CD4-positive, alpha-beta T cell treated with Interleukin-17A for 1 hour (primary cell): ENCODE measurements around the gene MED13L.
A peak's percentile ranks its signal among the peaks of the same experiment; 100 is the strongest.

ENCODE experiments used
- DNase-seq: peaks from one replicate; pipeline ENCODE4 v3.0.0-alpha.2; 2020

MED13L gene

DNA sequence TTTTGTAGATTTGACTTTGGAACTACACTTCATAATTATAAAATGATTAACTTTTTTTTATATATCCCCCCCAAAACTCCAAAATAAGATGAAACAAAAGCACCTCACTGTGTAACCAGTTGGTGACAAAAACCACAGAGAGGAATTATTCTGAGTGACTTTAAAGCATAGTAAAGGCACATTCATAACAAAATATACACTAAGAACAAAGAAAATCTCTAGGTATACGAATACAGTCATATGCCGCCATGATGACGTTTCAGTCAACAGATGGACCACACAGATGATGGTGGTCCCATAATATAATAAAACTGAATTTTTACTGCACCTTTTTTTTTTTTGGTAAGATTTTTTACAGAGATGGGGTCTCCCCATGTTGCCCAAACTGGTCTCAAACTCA is 70.7 kb downstream of the MED13L start:
- DNase-seq = no peak

DNA sequence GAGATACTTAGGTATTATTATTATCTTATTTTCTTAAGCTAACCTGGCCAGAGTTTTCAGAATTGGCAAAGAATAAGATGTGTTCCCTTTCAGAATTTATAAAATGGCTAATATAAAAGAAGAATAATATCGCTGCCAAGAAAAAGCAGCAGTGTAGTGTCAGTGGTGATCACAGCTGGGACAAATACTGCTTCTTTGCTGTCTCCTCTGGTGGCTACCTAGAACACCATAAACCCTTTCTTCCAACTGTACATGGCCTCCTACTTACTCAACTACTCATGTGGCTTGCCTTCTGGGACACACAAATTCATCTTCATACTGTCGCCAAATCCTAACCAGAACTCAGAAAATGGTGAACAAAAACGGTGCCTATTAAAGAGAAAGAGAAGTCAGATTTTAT is 72.7 kb downstream of the MED13L start:
- DNase-seq = no peak

DNA sequence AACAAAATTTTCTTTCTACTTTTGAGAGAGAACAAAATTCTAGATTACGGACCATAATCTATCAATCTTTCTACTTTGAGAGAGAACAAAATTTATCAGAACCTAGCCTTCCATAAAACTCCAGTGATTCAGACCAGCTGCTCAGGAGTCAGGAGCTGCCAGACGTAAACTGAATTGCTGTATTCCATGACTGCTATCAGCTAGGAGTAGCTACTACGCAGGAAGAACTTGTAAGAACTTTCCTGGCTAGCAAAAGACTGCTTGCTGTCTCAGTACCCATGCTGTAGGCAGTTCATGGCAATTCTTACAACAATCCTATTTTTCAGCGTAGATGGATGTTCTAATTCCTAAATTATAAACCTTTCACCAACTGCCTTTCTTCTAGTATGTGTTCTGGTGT is 73.3 kb downstream of the MED13L start:
- DNase-seq = no peak

DNA sequence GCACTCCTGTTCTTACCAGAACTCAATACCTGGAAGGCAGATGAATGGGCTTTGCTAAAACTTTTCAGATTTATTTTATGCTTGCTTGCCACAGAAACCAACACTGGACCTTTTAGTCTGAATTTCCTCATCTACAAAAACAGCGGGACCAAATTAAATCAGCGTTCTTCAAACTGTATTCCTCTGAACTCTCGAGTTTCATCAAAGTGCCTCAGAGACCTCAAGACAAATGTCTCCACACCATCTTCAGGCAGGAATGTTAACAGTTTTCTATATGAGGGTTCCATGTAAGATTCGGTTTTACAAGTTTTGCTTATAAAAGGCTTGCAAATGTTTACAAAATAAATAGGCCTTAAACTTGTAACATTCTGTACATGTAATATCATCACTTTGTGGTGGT is 74.6 kb downstream of the MED13L start:
- no peak for DNase-seq

DNA sequence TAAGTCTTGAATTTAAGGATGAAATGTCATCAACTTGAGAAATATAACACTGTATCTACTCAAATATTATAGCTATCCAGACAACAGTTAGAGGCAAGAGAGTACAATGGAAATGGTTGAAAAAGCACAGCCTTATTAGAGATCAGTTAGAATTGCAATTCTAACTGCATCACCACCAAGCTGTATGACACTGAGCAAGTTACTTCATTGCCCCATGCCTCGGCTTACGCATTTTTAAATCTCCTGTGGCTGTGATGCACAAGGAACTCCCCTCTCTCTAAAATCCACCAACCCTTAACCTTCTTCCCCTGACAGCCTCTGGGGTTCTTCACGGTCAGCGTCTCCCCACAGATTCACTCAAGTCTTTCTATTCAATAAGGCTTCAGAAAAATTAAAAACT is 75.1 kb downstream of the MED13L start:
- no peak for DNase-seq

DNA sequence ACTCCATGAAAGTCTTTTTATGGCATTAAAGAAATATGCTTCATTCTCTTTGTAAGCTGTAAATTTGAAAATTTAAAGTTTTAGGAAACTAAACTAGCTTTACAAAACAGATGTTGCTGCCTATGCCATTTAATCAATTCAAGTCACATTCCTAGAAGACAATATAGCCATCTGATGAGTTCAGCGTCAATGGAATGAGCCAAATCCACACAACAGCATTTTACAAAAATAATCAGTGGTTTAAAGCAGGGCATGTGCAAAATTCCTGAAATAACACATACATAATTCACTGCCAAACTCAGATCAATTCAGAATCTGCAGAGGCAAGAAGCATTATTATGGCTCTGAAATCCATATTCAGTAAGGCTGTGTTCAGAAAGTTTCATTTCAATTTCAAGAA is 75.6 kb downstream of the MED13L start:
- no peak for DNase-seq

DNA sequence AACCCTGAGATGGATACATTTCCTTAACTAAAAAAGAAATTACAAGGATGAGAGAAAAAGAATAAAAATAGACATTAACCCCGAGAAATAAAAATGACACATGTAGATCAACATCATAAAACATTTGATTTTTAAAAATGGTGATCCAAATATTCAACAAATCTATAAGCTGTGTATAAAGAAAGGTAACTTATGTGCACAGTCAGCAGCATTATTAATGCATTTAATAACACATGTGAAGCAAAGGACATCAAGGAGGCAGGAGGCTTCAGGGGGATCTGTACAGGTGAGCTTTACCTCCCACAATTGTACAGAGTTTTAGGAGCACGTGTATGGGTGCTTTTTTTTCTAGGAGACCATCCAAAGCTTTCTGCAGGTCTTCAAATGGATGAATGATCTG is 76.1 kb downstream of the MED13L start:
- DNase-seq = no peak

DNA sequence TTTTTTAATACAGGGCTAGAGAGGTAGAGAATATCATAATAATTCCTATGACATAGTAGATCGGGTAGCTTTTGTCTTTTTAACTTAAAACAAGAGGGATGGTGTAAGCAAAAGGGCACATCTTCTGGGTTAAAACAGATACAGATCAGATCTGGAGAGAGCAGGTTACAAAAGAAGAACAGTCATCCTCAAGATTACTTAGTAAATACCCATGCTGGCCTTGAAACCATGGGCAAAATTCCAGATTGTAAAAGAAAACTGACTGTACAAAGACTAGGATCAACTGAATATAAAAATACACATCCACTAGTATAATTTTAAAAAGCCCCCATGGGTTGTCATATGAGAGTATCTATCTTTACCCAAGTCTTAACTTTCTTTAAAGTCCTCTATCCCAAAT is 76.7 kb downstream of the MED13L start:
- no peak for DNase-seq

DNA sequence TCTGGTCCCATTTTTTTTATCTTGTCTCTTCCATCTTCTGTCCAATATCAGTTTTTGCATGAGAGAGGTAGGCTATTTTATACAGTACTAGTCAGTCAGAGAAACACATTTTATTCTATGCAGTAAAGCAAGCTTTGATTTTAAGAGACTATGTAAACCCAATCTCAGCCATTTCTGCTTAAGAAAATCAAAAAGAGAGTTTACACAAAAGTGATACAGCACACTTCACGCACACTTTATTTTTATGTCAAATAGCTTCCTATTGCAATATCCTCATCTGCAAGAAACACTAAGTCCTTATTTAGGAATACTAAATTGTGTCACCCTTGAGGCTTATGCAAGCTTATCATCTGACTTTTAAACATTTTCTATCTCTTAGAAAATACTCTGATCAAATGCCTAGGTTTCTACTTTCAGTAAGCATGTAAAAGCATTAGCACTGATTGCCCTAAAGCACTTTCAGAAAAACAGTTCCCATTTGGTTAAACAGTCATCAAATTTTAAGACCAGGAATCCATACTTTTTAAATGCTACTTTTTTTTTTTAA is 78.3 kb downstream of the MED13L start:
- DNase-seq = no peak

DNA sequence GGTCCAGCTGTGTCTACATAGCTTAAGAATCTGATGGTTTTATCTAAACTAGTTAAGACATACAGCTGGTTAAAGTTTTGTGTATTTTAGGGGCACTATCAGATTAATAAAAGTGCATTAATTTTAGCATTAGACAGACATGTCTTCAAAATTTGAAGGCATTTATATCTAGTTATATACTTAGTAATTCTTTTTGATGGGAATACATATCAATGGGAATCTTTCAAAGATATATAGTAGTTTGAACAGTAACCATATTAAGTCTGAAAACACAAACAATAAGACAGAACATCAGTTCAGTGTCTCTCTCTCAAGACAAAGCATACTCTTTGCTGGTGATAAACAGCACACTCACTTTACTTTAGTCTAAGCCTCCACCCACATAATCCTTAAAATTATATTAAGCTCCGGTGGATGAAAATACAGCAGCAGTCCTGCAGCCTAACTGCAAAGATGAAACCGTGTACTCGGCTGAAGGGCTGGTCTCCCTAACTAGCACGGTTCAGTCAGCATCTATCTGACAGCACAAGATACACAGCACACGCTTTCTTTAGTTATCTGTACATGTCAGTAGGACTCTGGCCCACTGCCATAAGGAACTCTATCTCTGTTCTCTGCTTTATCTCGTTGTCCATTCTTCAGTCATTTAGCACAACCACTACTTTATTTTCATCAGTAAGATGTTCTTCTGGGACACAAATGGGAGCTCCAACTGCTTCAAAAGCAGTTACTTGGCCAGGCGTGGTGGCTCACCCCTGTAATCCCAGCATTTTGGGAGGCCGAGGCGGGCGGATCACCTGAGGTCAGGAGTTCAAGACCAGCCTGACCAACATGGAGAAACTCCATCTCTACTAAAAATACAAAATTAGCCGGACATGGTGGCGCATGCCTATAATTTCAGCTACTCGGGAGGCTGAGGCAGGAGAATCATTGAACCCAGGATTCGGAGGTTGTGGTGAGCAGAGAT is 80.5 kb downstream of the MED13L start:
- DNase-seq = no peak

DNA sequence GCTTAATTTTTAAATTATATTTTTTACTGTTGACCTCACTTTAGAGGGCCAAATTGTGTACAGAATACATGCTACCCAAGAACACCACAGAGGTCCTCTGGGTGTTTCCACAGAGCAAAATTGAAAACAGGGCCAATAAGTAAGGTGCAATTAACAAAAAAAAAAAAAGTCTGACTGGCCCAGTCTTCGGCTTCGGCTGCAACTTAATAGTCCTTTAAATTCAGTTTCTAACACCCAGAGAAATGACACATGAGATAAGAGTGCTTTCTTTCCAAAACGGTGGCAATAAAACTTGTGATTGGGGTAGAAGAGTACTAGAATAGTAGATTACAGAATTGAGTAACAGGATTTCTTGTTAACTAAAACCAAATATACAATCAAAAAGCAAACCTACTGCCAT is 81.3 kb downstream of the MED13L start:
- no peak for DNase-seq

DNA sequence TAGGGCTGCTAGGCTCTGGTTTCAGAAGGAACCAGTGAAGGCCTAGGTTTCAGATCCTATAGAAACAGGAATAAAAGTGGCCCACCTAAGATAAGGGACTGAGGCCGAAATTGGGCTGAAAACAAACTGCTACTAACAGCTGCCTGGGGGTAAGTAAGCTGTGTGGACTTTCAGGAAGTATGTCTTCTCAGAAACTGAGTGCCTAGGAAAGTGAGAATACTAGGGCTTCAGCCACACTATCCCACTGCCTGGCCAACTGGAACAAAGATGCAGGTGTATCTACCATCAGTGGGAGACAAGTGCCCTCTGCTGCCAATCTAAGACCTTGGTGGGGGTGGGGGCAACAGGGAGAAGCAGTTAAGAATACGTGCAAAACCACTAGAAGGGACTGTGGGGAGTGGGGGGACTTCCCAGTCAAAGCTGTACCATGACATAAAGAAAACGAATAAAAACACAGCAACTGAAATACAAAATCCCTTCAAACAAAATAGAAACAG is 82.5 kb downstream of the MED13L start:
- DNase-seq = peak; percentile 60

DNA sequence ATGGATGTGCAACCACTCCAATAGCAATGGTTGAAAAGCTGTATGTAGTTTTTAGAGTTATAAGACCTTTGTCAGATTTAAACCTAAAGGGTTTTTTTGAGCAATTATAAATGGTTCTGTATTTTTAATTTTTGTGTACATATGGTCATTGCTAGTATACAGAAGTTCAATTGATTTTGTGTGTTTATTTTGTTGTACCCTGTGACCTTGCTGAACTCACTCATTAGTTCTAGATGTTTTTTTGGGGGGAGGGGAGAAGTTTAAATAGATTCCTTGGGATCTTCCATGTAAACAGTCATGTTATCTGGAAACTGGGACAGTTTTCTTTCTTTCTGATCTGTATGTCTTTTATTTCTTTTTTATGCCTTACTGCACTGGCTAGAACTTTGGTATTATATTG is 87.8 kb downstream of the MED13L start:
- no peak for DNase-seq

DNA sequence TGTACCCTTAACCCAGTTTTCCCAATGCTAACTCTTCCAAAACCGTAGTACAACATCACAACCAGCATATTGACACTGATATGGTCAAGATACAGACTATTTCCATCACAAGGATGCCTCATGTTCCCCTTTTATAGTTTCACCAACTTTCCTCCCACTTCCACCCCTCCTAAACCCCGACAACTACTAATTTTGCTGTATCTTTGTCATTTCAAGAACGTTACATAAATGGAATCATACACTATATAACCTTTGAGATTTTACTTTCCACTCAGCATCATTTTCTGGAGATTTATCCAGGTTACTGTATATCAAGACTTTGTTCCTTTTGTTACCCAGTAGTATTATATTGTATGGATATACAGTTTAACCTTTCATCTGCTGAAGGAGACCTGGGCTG is 88.9 kb downstream of the MED13L start:
- DNase-seq = no peak

DNA sequence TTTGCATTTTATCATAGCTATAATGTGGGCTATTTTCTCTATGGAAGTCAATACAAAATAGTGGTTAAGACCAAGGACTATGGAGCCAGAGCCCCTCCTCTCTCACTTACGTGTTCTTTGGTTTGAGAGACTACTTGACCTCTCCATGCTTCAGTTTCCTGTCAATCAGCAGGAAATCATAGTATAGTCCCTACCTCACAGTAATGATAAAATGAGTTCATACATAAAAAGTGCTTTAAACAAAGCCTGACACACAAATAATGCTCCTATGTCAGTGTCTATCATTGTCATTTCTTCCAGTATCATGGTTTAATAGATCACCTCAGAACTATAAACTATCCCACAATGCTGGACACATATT is 90.4 kb downstream of the MED13L start:
- DNase-seq = no peak

DNA sequence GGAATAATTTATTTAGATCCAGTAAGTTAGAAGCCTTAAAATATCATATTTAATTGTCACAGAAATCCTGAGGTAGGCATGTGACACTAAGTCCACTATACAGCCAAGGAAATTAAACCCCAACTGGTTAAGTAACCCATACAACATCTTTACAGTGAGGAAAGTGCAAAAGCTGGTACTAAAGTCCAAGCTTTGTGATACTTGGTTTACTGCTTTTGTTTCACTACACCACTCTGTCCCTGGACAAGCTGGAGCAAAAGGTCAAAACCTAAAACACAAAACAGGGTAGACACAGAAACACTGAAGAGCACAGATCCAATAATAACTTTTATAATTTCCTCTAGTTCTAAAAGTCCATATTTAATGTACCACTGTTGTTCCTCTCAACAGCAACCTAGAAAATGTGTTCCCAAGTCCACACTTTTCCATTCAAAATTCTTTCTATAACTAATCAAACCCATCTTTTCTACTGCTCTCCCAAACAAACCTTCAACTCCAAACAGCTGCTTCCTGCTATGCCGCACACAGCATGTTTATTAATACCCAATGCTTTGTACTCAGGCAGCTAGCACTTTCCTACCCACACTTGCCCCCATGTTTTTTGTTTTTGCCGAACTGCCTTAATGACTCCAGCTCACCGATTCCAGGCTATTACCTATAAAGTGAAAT is 90.9 kb downstream of the MED13L start:
- DNase-seq = no peak

DNA sequence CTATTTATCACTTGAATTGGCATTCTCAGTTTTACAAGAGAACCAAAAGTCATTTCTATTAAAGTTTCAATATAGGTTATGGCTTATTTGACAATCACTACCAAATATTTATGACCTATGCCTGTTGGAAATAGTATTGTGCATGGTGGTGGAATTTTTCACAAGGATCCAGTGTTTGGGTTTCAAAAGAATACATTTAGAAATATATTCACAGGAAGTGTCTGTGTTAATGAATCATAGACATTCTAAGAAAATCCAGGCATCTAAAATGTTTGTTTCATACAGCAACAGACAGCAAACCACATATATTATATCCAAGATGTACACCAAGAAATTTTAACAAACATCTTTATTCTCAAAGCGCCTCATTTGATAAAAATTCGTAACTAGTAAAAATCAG is 92.7 kb downstream of the MED13L start:
- DNase-seq = no peak

DNA sequence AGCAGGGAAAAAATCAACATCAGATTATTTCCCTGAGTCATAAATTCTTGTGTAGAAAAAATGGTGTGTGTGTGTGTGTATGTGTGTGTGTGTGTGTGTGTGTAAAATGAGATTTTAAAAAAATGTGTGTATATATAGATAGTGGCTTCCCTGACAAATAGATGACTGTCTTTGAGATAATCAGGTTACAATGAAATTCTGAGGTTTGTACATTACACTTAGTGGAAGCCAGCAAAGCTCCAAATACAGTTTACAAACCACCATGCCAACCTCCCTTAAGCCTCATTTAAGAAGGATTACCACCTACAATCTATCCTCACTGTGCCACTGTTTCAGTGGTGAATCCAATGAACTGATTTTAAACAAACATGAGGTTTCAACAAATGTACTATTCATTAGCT is 93.8 kb downstream of the MED13L start:
- DNase-seq = no peak

DNA sequence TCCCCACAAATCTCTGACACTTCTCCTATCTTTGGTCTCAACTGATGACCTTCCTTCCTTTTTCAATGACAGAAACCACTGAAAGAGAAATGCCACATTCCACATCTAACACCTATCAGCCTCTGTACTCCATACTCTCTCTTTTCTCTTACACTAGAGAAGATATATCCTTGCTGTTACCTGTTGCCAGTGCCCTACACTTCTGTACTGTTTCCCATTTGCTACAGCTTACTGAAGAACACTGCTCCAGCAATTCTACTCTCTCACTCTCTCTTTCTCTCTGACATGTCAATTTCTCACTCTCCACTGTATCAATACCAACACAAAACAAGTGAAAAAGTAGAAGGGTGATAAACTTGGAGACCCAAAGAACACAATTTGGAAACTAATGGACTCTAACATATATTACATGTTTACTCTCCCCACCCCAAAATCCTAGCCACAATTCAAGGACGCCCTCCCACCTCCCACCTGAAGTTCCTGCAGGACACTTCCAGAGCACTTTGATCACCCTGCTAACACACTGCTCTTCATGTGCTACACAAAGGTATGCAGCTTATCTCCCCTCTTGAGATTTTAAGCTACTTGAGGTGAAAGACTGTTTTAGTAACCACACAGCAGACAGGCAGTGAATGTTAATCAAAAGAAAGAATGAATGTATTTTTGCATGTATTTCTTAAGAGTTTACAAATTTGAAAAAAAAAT is 95.0 kb downstream of the MED13L start:
- no peak for DNase-seq

DNA sequence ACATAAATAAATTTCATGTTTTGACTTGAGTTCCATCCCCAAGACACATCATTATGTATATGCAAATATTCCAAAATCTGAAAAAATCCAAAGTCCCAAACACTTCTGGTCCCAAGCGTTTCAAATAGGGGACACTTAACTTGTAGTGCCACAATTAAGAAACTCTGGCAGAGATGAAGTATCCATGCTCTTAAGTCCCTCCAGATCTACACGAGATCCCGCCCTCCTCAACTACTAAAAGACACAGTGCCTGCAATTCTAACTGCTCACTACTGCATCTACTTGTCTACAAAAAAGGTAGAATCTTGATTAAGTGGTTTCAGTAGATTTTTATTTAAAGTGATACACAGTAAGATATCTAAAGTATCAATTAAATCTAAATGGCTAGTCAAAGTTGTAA is 97.0 kb downstream of the MED13L start:
- no peak for DNase-seq

DNA sequence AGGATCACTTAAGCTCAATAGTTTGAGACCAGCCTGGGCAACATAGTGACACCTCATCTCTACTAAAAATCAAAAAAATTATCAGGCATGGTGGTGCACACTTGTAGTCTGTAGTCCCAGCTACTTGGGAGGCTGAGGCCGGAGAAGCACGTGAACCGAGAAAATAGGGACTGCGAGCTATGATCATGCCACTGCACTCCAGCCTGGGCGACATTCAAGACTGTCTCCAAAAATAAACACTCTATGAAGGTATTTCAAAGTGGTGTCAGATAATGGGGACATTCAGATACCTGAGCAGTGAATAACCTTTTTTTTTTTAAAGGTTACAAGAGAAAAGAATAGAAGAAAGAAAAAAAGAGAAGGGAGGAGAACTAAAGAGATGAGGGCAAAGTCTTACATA is 98.1 kb downstream of the MED13L start:
- no peak for DNase-seq

DNA sequence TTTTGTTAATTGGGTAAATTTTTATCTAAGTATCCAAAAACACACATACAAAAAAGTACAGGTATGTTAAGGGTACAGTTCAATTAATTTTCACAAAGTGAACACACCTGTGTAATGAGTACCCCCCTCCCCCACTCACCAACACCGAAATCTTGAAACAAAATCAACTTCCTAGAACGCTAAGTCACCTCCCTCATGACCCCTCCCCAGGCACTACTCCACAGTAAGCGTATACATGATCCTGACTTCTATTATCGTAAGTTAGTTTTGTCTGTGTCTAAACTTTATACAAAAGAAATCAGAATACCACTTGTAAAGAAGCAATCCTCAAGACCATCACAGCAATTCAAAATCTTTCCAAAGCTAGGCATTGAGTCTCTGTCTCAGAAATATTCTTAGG is 100.5 kb downstream of the MED13L start:
- no peak for DNase-seq

DNA sequence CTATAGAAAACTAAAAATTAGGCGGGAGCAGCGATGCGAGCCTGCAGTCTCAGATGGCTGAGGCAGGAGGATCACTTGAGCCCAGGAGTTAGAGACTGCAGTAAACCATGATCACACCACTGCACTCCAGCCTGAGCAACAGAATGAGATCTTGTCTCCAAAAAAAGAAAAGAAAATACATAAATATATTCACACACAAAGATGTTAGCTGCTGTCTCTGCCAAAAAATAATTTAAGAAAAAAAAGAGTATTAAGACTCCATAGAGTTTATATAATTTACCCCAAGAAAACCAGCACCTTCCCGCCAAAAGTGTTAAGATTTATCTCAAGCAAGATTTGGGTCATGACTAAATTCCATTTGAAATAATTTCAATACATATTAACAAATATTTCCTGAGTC is 102.6 kb downstream of the MED13L start:
- no peak for DNase-seq

DNA sequence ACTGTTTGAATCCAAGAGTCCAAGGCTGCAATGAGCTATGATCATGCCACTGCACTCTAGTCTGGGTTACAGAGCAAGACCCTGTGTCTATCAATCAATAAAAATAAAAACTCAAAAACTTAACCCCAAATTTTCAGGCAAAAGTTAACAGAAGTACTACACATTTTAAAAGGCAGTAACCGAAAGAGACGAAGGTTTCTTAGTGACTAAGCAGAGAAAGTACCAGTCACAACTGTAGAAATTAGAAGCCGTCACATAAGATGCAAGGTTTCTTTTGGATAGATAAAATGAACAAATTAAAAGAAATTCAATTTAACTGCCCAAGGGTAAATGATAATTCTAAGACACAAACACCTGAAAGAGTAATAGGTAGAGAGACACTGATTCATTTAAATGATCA is 103.5 kb downstream of the MED13L start:
- DNase-seq = no peak
